ACC112 (cell line): Measurements from ENCODE around the gene CELSR2.

Source experiments
- H2AFZ ChIP-seq: fragments of 200-600 bp; sonication (generic); one replicate; pipeline ENCODE4 v1.6.0; 2017; ENCODE audit warnings: antibody characterized with exemption, low read length; ENCODE audit not compliant: unreplicated experiment
- H3K27ac ChIP-seq: fragments of 200-600 bp; sonication (generic); 2 replicates; pipeline ENCODE4 v1.5.1; 2014; ENCODE audit warnings: low read depth, mild to moderate bottlenecking, antibody characterized with exemption, low read length, moderate library complexity
- H3K27me3 ChIP-seq: fragments of 200-600 bp; sonication (generic); 2 replicates; pipeline ENCODE4 v1.6.1; 2014; ENCODE audit warnings: mild to moderate bottlenecking, antibody characterized with exemption, low read length, moderate library complexity, mixed read lengths; ENCODE audit not compliant: insufficient read depth
- H3K36me3 ChIP-seq: fragments of 200-600 bp; sonication (generic); 2 replicates; pipeline ENCODE4 v1.6.1; 2016; ENCODE audit warnings: mild to moderate bottlenecking, antibody characterized with exemption, low read length, moderate library complexity, mixed read lengths; ENCODE audit not compliant: insufficient read depth
- H3K4me1 ChIP-seq: fragments of 200-600 bp; sonication (generic); one replicate; pipeline ENCODE4 v1.6.1; 2016; ENCODE audit warnings: low read length, mixed read lengths; ENCODE audit not compliant: insufficient read depth, unreplicated experiment, control insufficient read depth
- H3K4me3 ChIP-seq: fragments of 200-600 bp; sonication (generic); 2 replicates; pipeline ENCODE4 v1.5.1; 2014; ENCODE audit warnings: mild to moderate bottlenecking, low read depth, low read length
- H3K79me2 ChIP-seq: fragments of 200-600 bp; sonication (generic); one replicate; pipeline ENCODE4 v1.6.0; 2016; ENCODE audit warnings: low read length; ENCODE audit not compliant: control insufficient read depth, unreplicated experiment, insufficient read depth

Gene CELSR2

GRCh38 chr1:109235137-109235536, 14.2 kb upstream of the CELSR2 start:
- Histone ChIP-seq H3K79me2 (no peaks in the 10 kb centered on the region), H3K4me1 (peaks cover 5% of the 10 kb centered on the region), H3K27ac (no peak overlapping the region), H3K36me3 (peaks cover 45% of the 10 kb centered on the region; the same call in 1 of the 2 replicates), H3K27me3 (no peaks in the 10 kb centered on the region), H3K4me3 (no peak overlapping the region), H2AFZ (no peak overlapping the region)

GRCh38 chr1:109237512-109237911, 11.8 kb upstream of the CELSR2 start:
- peaks cover 38% of the 10 kb centered on the region; the same call in 1 of the 2 replicates for H3K36me3 ChIP-seq

GRCh38 chr1:109238382-109238781, 11.0 kb upstream of the CELSR2 start:
- H3K27ac ChIP-seq, result no peak overlapping the region
- H3K4me3 ChIP-seq, result no peak overlapping the region
- H2AFZ ChIP-seq, result no peak overlapping the region
- no peaks in the 10 kb centered on the region for H3K27me3 ChIP-seq
- peaks cover 38% of the 10 kb centered on the region; the same call in 1 of the 2 replicates for H3K36me3 ChIP-seq
- peaks cover 14% of the 10 kb centered on the region for H3K4me1 ChIP-seq
- no peaks in the 10 kb centered on the region for H3K79me2 ChIP-seq

More at GRCh38 chr1:109237512-109237911, 11.8 kb upstream of the CELSR2 start:
- Histone ChIP-seq H3K27ac (no peak overlapping the region), H3K4me3 (no peak overlapping the region), H3K79me2 (no peaks in the 10 kb centered on the region), H3K27me3 (no peaks in the 10 kb centered on the region), H3K4me1 (peaks cover 14% of the 10 kb centered on the region), H2AFZ (no peak overlapping the region)

GRCh38 chr1:109239047-109239408, 10.3 kb upstream of the CELSR2 start:
- no peak overlapping the region for H2AFZ ChIP-seq
- H3K79me2 ChIP-seq, result no peaks in the 10 kb centered on the region
- peaks cover 14% of the 10 kb centered on the region for H3K4me1 ChIP-seq
- H3K4me3 ChIP-seq, result no peak overlapping the region
- no peaks in the 10 kb centered on the region for H3K27me3 ChIP-seq
- H3K27ac ChIP-seq, result no peak overlapping the region
- peaks cover 38% of the 10 kb centered on the region; the same call in 1 of the 2 replicates for H3K36me3 ChIP-seq

GRCh38 chr1:109239409-109240068, 9.8 kb upstream of the CELSR2 start:
- Histone ChIP-seq H3K4me1 (peaks cover 14% of the 10 kb centered on the region), H3K4me3 (no peak overlapping the region), H3K27ac (peak overlapping the region; percentile 77), H3K79me2 (no peaks in the 10 kb centered on the region), H2AFZ (no peak overlapping the region), H3K27me3 (no peaks in the 10 kb centered on the region), H3K36me3 (peaks cover 38% of the 10 kb centered on the region; the same call in 1 of the 2 replicates)

GRCh38 chr1:109240158-109241152, 8.9 kb upstream of the CELSR2 start:
- H3K36me3 ChIP-seq, result peaks cover 32% of the 10 kb centered on the region; the same call in 1 of the 2 replicates
- peak overlapping the region; percentile 77 for H3K27ac ChIP-seq
- H2AFZ ChIP-seq, result no peak overlapping the region
- no peak overlapping the region for H3K4me3 ChIP-seq
- H3K27me3 ChIP-seq, result no peaks in the 10 kb centered on the region
- H3K4me1 ChIP-seq, result peaks cover 14% of the 10 kb centered on the region
- H3K79me2 ChIP-seq, result no peaks in the 10 kb centered on the region

GRCh38 chr1:109241344-109241743, 8.0 kb upstream of the CELSR2 start:
- H3K27me3 ChIP-seq, result no peaks in the 10 kb centered on the region
- no peak overlapping the region for H3K4me3 ChIP-seq
- no peak overlapping the region for H2AFZ ChIP-seq
- H3K27ac ChIP-seq, result no peak overlapping the region
- peaks cover 14% of the 10 kb centered on the region for H3K4me1 ChIP-seq
- no peaks in the 10 kb centered on the region for H3K79me2 ChIP-seq
- H3K36me3 ChIP-seq, result peaks cover 24% of the 10 kb centered on the region; the same call in 1 of the 2 replicates

GRCh38 chr1:109241841-109242345, 7.4 kb upstream of the CELSR2 start:
- H3K27me3 ChIP-seq, result no peaks in the 10 kb centered on the region
- no peak overlapping the region for H2AFZ ChIP-seq
- H3K36me3 ChIP-seq, result peaks cover 18% of the 10 kb centered on the region; the same call in 1 of the 2 replicates
- H3K4me1 ChIP-seq, result peaks cover 14% of the 10 kb centered on the region
- H3K4me3 ChIP-seq, result no peak overlapping the region
- H3K27ac ChIP-seq, result no peak overlapping the region
- no peaks in the 10 kb centered on the region for H3K79me2 ChIP-seq

- H3K79me2 ChIP-seq, result no peaks in the 10 kb centered on the region
- no peaks in the 10 kb centered on the region for H3K27me3 ChIP-seq
- H3K4me3 ChIP-seq, result no peak overlapping the region
- peaks cover 14% of the 10 kb centered on the region for H3K4me1 ChIP-seq
- no peak overlapping the region for H3K27ac ChIP-seq
- H3K36me3 ChIP-seq, result peaks cover 15% of the 10 kb centered on the region; the same call in 1 of the 2 replicates
- H2AFZ ChIP-seq, result no peak overlapping the region
Observed at GRCh38 chr1:109242387-109242786, 7.0 kb upstream of the CELSR2 start.

- Histone ChIP-seq H3K4me3 (no peak overlapping the region), H3K79me2 (no peaks in the 10 kb centered on the region), H3K36me3 (peaks cover 6% of the 10 kb centered on the region; the same call in 1 of the 2 replicates), H3K4me1 (peaks cover 14% of the 10 kb centered on the region), H2AFZ (no peak overlapping the region), H3K27me3 (no peaks in the 10 kb centered on the region), H3K27ac (no peak overlapping the region)
Observed at GRCh38 chr1:109243221-109243620, 6.1 kb upstream of the CELSR2 start.
